ENCODE results near the gene ZCCHC3. TPM values are rescaled to one million over a fixed set of nuclear protein-coding genes. Genes with fewer than 3 reads are reported as not detected.

Gene ZCCHC3
- total and polyA plus RNA-seq, 2 donors (not counting 3 experiments of a cell fraction or from before 2014, with no cell fraction given), result 14.8 to 22.0 TPM

GRCh38 chr20:316316-317068 lies 19.1 kb downstream of the ZCCHC3 start:
- Histone ChIP-seq H3K9me1 (replicated peaks; ENCODE audit: control insufficient read depth, extremely low read depth, insufficient read depth, low read length) (no peaks in the 10 kb centered on the region), H2AFZ (ENCODE audit: low read depth, low read length) (no peak overlapping the region), H3K79me2 (ENCODE audit: control insufficient read depth, insufficient read depth, low read length) (no peaks in the 10 kb centered on the region), H3K36me3 (ENCODE audit: control insufficient read depth in 2 of 2, extremely low read depth in 1 of 2, insufficient read depth in 2 of 2, low read length in 2 of 2) (no peaks in the 10 kb centered on the region), H3K4me3 (replicated peaks in 1 of 3; ENCODE audit: insufficient read depth in 1 of 3, low read depth in 1 of 3, low read length in 3 of 3) (no peak overlapping the region), H3K4me2 (ENCODE audit: insufficient read depth, low read length) (no peak overlapping the region), H3K9ac (replicated peaks; ENCODE audit: extremely low read depth, insufficient read depth, low read length) (no peak overlapping the region), H3K4me1 (ENCODE audit: control insufficient read depth, extremely low read depth, insufficient read depth, low read length) (peaks cover 13% of the 10 kb centered on the region), H4K20me1 (replicated peaks; ENCODE audit: control insufficient read depth, extremely low read depth, insufficient read depth, low read length) (no peaks in the 10 kb centered on the region), H3K27ac (ENCODE audit: insufficient read depth, low read depth, low read length) (no peak overlapping the region), H3K27me3 (ENCODE audit: control insufficient read depth in 2 of 2, insufficient read depth in 2 of 2, low read length in 2 of 2) (no peaks in the 10 kb centered on the region), H3K9me3 (replicated peaks; ENCODE audit: control insufficient read depth, insufficient read depth, low read length) (no peaks in the 10 kb centered on the region)
- FAIRE-seq (peak; percentile 33), DNase-seq (ENCODE audit: low read depth, low spot score) (no peak)
- POLR2A ChIA-PET, result no interaction called here
- dilution Hi-C loops (cut with MboI; ENCODE audit: extremely low pct_ligation_motif_present, low sequenced_read_pairs) (no loop called here), intact Hi-C loops (cut with micrococcal nuclease) (no loop called here)
- CTCF ChIA-PET, result no interaction called here
- TF ChIP-seq POLR2AphosphoS5 (IDR thresholded peaks at IDR 0.05; ENCODE audit: insufficient read depth, low read depth, low read length), result no peak
- no peak for TF ChIP-seq MAX (IDR thresholded peaks at IDR 0.05; ENCODE audit: insufficient read depth, insufficient read length)
- TF ChIP-seq POLR2A (IDR thresholded peaks at IDR 0.05; ENCODE audit: low read depth, low read length), result no peak
- no peak for TF ChIP-seq GATA2 (IDR thresholded peaks at IDR 0.05; ENCODE audit: insufficient read depth, insufficient read length, low read depth, low read length)
- TF ChIP-seq FOS (IDR thresholded peaks at IDR 0.05; ENCODE audit: borderline replicate concordance, insufficient read depth, low read length), result no peak
- no peak for TF ChIP-seq MYC (IDR thresholded peaks at IDR 0.05; ENCODE audit: low read depth, low read length)
- TF ChIP-seq, protein P1, sequence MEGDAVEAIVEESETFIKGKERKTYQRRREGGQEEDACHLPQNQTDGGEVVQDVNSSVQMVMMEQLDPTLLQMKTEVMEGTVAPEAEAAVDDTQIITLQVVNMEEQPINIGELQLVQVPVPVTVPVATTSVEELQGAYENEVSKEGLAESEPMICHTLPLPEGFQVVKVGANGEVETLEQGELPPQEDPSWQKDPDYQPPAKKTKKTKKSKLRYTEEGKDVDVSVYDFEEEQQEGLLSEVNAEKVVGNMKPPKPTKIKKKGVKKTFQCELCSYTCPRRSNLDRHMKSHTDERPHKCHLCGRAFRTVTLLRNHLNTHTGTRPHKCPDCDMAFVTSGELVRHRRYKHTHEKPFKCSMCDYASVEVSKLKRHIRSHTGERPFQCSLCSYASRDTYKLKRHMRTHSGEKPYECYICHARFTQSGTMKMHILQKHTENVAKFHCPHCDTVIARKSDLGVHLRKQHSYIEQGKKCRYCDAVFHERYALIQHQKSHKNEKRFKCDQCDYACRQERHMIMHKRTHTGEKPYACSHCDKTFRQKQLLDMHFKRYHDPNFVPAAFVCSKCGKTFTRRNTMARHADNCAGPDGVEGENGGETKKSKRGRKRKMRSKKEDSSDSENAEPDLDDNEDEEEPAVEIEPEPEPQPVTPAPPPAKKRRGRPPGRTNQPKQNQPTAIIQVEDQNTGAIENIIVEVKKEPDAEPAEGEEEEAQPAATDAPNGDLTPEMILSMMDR (IDR thresholded peaks at IDR 0.05; ENCODE audit: extremely low read depth in 1 of 2, insufficient read depth in 1 of 2, low read depth in 1 of 2, low read length in 2 of 2), result no peak
- no peak for TF ChIP-seq JUN (IDR thresholded peaks at IDR 0.05; ENCODE audit: borderline replicate concordance, insufficient read depth, insufficient read length, low read depth)
- no peak for TF ChIP-seq EZH2 (IDR thresholded peaks at IDR 0.05; ENCODE audit: borderline replicate concordance, low read depth, low read length, severe bottlenecking)
- BruUV-seq (replicated peaks), result no TSS peak

Measured in endothelial cell of umbilical vein (primary cell).